Endometrium (tissue), 2 donors: ENCODE measurements around the gene MAN2A1.

Experiments
- FAIRE-seq: peaks from 2 replicates; lab custom pipeline; 2012; peaks lifted over from hg19 to GRCh38; lab: Jason Lieb, UNC
- donor health status: control.
- donor health status: control.

The MAN2A1 gene

DNA sequence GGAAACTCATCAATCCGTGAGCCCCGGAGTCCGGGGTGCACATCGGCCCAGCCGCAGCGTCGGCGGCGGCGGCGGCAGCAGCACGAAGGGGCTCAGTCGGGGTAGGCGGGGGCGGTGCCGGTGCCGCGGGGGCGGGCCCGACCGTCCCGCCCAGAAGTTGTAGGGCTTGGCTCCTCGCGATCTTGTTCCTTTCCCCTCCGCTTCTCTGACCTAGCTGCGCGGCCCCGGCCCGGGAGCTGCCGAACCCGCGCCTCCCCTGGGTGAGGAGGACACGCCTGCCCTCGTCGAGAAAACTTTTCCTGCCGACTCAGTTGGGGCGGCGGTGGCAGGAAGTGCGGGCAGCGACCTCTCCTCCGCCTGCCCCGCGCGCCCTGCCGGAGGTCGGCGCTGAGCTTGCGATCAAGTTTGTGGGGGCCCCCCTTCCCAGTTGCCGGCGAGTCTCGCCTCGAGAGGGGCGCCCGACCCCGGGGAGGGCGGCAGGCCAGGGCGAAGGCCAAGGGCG is at the start of gene MAN2A1:
Gene MAN2A1 (plus strand): TSS at position 188 of the 502 bp plus-strand sequence. CDS start 491 bp downstream, outside the sequence.
- FAIRE-seq = no peak

DNA sequence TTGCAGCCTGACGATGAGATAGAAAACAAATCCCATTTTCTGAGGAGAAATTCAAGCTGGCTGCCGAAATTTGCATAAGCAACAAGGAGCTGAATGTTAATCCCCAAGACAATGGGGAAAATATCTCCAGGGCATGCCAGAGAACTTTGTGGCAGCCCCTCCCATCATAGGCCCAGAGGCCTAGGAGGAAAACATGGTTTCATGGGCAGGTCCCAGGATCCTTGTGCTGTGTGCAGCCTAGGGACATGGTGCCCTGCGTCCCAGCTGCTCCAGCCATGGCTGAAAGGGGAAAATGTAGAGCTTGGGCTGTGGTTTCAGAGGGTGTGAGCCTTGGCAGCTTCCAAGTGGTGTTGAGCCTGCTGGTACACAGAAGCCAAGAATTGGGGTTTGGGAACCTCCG is 48.8 kb upstream of the MAN2A1 start:
- no peak for FAIRE-seq

DNA sequence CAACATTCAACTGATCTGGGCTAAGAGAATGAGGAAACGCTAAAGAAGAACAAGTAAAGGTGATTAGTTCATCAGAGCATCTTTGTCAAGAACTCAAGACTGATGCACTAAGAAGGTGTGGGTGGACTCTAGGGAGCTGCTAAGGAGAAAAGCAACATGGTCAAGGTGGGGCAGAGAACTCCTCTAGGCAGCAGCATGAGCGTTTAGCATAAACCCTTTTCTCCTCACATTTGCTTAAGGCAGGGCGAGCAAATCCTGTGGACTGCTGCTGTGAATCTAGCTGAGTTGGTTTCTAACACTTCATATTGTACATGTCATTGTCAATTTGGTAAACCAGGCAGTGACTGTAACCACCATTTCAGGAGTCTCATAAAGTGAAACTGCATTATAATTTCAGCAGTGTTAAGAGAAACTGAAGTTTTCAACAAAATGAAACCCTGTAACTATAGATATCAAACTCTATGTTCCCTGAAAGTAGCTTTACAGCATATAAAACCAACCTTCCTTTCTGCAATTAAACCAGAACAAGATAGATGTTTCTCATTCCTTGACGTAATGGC is 45.9 kb upstream of the MAN2A1 start:
- FAIRE-seq = no peak

DNA sequence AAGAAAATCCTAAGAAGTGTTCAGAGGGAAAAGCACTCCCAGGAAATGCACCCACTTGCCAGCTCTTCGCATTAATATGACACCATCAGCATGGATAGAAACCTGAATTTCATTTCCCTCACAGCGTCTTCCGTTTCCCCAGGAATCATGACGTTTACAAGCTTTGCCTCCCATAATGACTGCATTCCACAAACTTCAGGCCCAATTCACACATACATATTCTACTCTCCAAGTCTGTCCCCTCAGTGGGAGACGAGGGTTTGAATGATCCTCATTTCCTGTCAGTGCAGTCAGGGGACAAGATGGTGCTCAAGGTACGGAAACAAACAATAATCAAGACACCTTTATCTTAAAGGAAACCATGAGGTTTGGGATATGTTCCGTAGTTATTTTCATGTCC is 44.9 kb upstream of the MAN2A1 start:
- FAIRE-seq = no peak

GRCh38 chr5:109645707-109646192 is 44.0 kb upstream of the MAN2A1 start:
- no peak for FAIRE-seq

GRCh38 chr5:109649318-109649717 is 40.4 kb upstream of the MAN2A1 start:
- no peak for FAIRE-seq

GRCh38 chr5:109650493-109650892 is 39.2 kb upstream of the MAN2A1 start:
- no peak for FAIRE-seq

- no peak for FAIRE-seq
Measured at GRCh38 chr5:109652096-109652495, 37.6 kb upstream of the MAN2A1 start.

DNA sequence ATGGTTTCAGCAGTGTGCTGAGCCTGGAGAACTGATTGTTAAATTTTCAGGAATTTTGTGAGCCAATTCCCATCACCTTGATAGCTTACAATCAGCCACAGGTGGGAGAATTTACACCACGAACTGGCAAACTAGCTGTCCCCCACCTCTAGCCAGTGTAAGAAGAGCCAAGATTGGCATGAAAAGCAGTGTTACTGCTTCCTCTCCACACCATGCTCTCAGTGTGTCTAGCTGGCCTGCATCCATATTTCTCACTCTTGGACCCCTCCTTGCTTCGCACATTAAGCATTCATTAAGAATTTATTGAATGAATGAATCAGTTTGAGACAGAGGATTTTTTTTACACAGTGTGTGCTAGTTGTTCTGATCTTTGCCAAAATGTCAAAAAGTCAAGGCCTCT is 36.7 kb upstream of the MAN2A1 start:
- no peak for FAIRE-seq

GRCh38 chr5:109653561-109654239 is 36.0 kb upstream of the MAN2A1 start:
- no peak for FAIRE-seq

GRCh38 chr5:109654455-109654854 is 35.3 kb upstream of the MAN2A1 start:
- FAIRE-seq = no peak

DNA sequence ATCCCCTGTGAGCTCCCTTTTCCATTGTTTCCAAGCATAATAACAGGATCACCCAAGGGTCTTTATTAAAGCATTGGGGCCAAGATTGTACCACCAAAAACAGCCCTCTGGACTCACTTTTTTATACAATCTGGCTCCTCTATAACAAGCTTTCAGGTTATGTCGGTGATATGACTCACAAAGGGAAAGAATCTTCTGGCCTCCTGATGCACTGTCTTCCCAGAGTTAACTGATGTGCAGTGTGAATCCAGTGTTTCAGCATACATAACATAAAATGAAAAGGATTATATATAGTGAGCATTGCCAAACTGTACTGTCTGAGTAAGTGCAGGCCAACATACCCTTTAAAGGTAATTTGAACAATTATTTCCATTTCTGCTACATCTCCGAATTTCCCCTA is 33.9 kb upstream of the MAN2A1 start:
- FAIRE-seq = no peak

DNA sequence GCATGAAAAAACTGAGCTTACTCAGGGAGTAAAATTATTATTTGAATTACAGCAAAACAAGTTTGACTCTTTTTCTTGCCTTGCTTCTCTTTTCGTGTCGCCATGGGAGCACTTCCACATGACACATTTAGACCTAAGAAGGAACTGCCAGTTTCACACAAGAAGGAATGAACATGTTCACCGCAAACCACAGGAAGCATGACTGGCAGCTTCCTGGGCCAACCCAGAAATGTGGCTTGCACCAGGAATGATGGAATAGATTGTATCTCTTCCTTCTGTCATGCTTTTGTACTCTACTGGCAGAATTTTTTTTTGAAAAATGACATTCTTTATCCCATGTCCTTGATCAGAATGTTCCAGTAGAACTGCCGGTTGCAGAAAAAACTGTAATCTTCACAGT is 32.9 kb upstream of the MAN2A1 start:
- FAIRE-seq = no peak

DNA sequence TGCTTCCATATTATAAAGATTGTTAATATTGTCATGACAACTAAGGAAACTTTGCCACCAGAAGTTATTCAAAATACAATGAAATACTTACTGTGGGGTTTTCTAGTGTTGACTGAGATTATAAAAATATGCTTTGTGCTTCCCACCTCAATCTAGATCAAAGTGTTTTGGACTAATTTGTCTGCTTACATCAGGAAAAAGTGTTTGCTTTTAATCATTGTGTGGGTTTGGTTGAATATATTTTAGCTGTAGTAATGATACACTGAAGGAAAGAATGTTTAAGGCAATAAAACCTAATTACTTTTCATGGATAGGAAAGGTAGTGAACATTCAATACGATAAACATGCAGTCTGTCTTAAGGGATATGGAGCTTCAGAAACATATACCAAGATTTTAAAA is 29.8 kb upstream of the MAN2A1 start:
- no peak for FAIRE-seq

- no peak for FAIRE-seq
Measured at GRCh38 chr5:109660301-109660700, 29.4 kb upstream of the MAN2A1 start.

- FAIRE-seq = no peak
Measured at GRCh38 chr5:109668237-109668636, 21.5 kb upstream of the MAN2A1 start.

GRCh38 chr5:109668668-109669422 is 20.9 kb upstream of the MAN2A1 start:
- FAIRE-seq = no peak

DNA sequence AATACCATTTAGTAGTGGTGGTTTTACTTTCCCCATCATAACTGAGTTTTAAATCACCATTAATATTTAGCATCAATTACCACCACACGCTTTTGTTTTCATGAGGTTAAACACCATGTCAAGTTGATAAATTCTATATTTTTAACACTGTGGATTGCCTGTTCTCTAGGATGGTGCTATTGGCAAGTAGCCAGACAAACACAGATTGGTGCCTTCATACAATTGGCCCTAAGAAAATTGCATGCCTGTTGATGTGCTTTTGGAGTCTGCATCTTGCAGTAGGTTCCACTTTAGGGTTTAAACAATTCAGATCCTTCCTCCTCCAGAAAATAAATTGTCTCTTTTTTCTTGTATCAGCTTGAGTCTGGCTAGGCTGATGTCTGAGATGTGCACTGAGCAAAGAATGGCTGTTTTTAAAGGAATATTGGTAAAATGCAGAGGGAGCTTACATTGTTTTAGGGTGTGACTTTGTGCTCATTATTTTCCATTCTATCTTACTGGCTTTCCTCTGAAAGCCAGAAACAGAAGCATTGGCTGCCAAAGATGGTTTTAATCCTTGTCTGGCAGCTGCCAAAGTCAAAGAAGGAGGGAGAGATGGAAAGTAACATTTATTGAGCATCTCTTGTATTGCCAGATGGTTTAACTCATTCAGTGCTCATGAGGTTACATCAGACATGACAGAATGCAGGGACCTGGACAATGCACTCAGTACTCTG is 19.6 kb upstream of the MAN2A1 start:
- no peak for FAIRE-seq

- no peak for FAIRE-seq
Measured at GRCh38 chr5:109671136-109671535, 18.6 kb upstream of the MAN2A1 start.

DNA sequence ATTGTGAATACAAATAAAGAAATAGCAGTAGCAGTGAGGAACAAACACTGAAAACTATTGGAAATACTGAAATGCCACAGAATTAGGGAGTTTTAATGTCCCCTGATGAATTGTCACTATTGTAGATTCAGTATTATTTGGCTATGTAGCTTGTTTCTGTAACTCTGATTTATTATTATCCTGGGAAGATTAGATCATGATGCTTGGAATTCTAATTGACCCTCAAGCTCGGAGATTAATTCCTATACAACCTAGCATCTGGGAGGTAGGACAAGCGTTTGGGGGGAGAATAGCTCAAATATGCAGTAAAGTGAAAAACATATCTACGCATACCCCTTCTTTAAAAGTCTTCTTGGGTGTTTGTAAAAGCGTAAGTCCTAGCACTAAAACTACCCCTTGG is 15.1 kb upstream of the MAN2A1 start:
- FAIRE-seq = no peak

DNA sequence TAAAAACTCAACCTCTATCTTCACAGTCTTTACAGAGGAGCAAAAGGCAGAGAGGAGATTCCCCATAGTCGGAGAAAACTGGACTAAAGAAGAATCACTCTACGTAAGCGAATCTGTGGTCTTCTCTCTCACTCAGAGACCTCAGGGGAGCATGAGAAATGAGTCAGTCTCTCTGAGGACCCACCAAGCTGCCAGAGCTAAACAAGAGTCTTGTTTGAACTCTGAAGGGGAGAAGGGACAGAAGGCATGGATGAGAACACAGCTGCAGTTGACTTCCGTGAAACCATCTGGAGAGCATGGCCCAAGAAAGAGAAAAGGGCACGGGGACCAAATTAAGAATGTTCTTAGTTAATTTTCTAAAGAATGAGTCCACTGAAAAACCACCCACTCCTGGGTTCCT is 12.8 kb upstream of the MAN2A1 start:
- FAIRE-seq = no peak

GRCh38 chr5:109678447-109678846 is 11.3 kb upstream of the MAN2A1 start:
- FAIRE-seq = no peak

DNA sequence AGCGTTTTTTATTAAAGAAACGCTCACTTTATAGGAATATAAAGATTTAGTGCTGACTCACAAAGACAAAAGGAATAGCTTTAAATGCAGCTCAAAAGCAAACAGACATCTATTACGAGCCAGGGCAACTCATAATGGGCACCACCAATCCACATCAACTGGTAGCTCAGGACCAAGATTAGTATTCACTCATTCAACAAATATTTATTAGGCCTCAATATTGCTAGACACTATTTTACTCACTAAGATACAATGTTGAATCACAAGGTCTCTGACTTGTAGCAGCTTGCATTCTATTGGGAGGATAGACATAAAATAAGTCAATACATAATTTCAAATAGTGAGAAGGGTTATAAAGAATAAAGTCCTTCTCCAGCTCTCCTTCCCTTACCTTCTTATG is 8.0 kb upstream of the MAN2A1 start:
- FAIRE-seq = no peak
